Breast epithelium (tissue), 4 donors: ENCODE measurements around the gene PDE6C. TPM values are rescaled to one million over a fixed set of nuclear protein-coding genes. Genes with fewer than 3 reads are reported as not detected.

ENCODE experiments used
- DNase-seq, 2 donors: peaks; one replicate each; pipeline ENCODE4 v3.0.0-alpha.2; 2019; ENCODE audit warnings: low spot score in 2 of 2
- H3K27ac ChIP-seq, 2 donors: fragments of 200-600 bp; sonication (generic) in 1 of 2; one replicate each; pipeline ENCODE4 v1.5.1; 2016 to 2019; ENCODE audit warnings: mild to moderate bottlenecking in 1 of 2
- H3K27me3 ChIP-seq, 2 donors: fragments of 200-600 bp; sonication (generic) in 1 of 2; one replicate each; pipeline versions ENCODE4 v1.5.1 to v1.6.0; 2017 to 2019; ENCODE audit warnings: control low read depth in 1 of 2, mild to moderate bottlenecking in 1 of 2
- H3K36me3 ChIP-seq: fragments of 200-600 bp; one replicate; pipeline ENCODE4 v1.5.1; 2019
- H3K4me1 ChIP-seq, 2 donors: fragments of 200-600 bp; sonication (generic); one replicate each; pipeline ENCODE4 v1.5.1; 2016 to 2019; ENCODE audit warnings: control low read depth in 1 of 2
- H3K4me3 ChIP-seq, 3 donors: fragments of 200-600 bp; sonication (generic); 1 replicate in 2 of 3; 2 replicates in 1 of 3; pipeline ENCODE4 v1.5.1; 2016 to 2019; ENCODE audit warnings: mild to moderate bottlenecking in 3 of 3, moderate library complexity in 2 of 3
- H3K9me3 ChIP-seq, 2 donors: fragments of 200-600 bp; sonication (generic) in 1 of 2; one replicate each; pipeline ENCODE4 v1.5.1; 2016 to 2019; ENCODE audit warnings: control low read depth in 1 of 2
- POLR2A ChIP-seq: fragments of 450-650 bp; IDR thresholded peaks from one replicate; pipeline ENCODE4 v1.6.1; 2016; ENCODE audit warnings: antibody characterized with exemption, mild to moderate bottlenecking, moderate library complexity
- POLR2AphosphoS5 ChIP-seq, 3 donors: sonication (generic); formaldehyde crosslinking; IDR thresholded peaks; one replicate each; pipeline ENCODE4 v1.6.1; 2017; ENCODE audit warnings: antibody characterized with exemption in 3 of 3
- intact Hi-C: fragments of 100-400 bp; cut with DNase I; formaldehyde crosslinking; loops from one replicate; pipeline ENCODE4 v1.15.1; 2023; ENCODE audit warnings: low total_unique reads
- total RNA-seq, 3 donors: library from RNA; depleted of rRNA; stranded (reverse); fragments of >200 nt; gene quantifications; one replicate each; pipeline ENCODE4 v1.1.0, GENCODE V29; 2016
- TF ChIP-seq, protein P1 (sequence below), 3 donors: fragments of 450-650 bp; IDR thresholded peaks; one replicate each; pipeline ENCODE4 v1.5.1; 2016 to 2017; ENCODE audit warnings: antibody characterized with exemption in 3 of 3, mild to moderate bottlenecking in 3 of 3, moderate library complexity in 3 of 3

Gene PDE6C
- total RNA-seq: not detected

DNA sequence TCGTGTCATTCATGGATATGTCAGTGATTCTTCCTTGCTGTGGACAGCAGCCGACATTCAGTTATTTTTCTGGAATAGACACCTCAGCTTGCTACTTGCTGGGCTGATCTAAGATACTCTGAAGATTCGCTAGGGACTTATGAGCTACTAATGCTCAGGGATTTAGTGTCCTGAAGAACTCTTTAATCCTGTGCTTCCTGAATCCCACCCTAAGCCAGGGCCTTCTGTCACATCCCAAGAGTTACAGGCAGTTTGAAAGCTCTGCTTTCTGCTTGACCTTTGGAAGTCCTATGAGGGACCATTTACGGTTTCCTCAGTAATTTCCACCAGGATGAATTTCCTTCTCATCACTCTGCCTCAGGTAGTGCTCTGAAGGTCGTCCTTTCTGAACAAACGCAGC is at the start of gene PDE6C:
Gene PDE6C, plus strand, starts transcription at position 227 of the 400 bp plus-strand sequence. CDS start 189 bp downstream, outside the sequence.
- Histone ChIP-seq H3K27me3 (no peaks in the 10 kb centered on the region), H3K4me3 (no peak within 1 kb of the TSS), H3K9me3 (no peaks in the 10 kb centered on the region), H3K36me3 (no peaks in the 10 kb centered on the region), H3K27ac (no peak within 1 kb of the TSS), H3K4me1 (no peaks in the 10 kb centered on the region)
- TF ChIP-seq POLR2A (no peak), POLR2AphosphoS5 (IDR thresholded peaks at IDR 0.05) (no peak)
- TF ChIP-seq, protein P1, sequence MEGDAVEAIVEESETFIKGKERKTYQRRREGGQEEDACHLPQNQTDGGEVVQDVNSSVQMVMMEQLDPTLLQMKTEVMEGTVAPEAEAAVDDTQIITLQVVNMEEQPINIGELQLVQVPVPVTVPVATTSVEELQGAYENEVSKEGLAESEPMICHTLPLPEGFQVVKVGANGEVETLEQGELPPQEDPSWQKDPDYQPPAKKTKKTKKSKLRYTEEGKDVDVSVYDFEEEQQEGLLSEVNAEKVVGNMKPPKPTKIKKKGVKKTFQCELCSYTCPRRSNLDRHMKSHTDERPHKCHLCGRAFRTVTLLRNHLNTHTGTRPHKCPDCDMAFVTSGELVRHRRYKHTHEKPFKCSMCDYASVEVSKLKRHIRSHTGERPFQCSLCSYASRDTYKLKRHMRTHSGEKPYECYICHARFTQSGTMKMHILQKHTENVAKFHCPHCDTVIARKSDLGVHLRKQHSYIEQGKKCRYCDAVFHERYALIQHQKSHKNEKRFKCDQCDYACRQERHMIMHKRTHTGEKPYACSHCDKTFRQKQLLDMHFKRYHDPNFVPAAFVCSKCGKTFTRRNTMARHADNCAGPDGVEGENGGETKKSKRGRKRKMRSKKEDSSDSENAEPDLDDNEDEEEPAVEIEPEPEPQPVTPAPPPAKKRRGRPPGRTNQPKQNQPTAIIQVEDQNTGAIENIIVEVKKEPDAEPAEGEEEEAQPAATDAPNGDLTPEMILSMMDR (IDR thresholded peaks at IDR 0.05): no peak
- DNase-seq: no peak
- intact Hi-C loops: no loop called here

- DNase-seq: no peak
Observed at GRCh38 chr10:93565446-93565845, 46.9 kb upstream of the PDE6C start.

GRCh38 chr10:93566435-93567276 is 45.7 kb upstream of the PDE6C start, which contains the start of gene FFAR4:
Gene FFAR4, plus strand, starts transcription at chr10:93566665. Its CDS starts 56 bp downstream, at chr10:93566721.
- peak in 1 of 2 donors; percentile 19 for DNase-seq
- peak within 1 kb of the TSS; percentile 39 to 61 (median 41) for H3K4me3 ChIP-seq
- intact Hi-C loops: no loop called here
- peaks cover 5% of the 10 kb centered on the region in 2 donors for H3K4me1 ChIP-seq
- no peaks in the 10 kb centered on the region for H3K36me3 ChIP-seq
- H3K9me3 ChIP-seq: no peaks in the 10 kb centered on the region
- H3K27me3 ChIP-seq: peaks cover 2 to 26% of the 10 kb centered on the region in 2 donors
- no peak within 1 kb of the TSS for H3K27ac ChIP-seq
- no peak for TF ChIP-seq POLR2A
- TF ChIP-seq POLR2AphosphoS5 (IDR thresholded peaks at IDR 0.05): no peak
- TF ChIP-seq, protein P1 (IDR thresholded peaks at IDR 0.05): no peak

More at GRCh38 chr10:93565446-93565845, 46.9 kb upstream of the PDE6C start:
- intact Hi-C loops: no loop called here
- TF ChIP-seq POLR2A (no peak), POLR2AphosphoS5 (IDR thresholded peaks at IDR 0.05) (no peak)
- TF ChIP-seq, protein P1 (IDR thresholded peaks at IDR 0.05): no peak
- Histone ChIP-seq H3K4me3 (no peak overlapping the region), H3K36me3 (no peaks in the 10 kb centered on the region), H3K4me1 (peaks cover 5% of the 10 kb centered on the region in 2 donors), H3K27ac (no peak overlapping the region), H3K9me3 (no peaks in the 10 kb centered on the region), H3K27me3 (peaks cover 2 to 26% of the 10 kb centered on the region in 2 donors)

GRCh38 chr10:93567277-93568104 is 44.8 kb upstream of the PDE6C start:
- H3K4me3 ChIP-seq: peak overlapping the region; percentile 39 to 61 (median 41)
- H3K9me3 ChIP-seq: no peaks in the 10 kb centered on the region
- H3K27ac ChIP-seq: no peak overlapping the region
- H3K27me3 ChIP-seq: peaks cover 2 to 26% of the 10 kb centered on the region in 2 donors
- intact Hi-C loops: no loop called here
- no peaks in the 10 kb centered on the region for H3K36me3 ChIP-seq
- TF ChIP-seq POLR2AphosphoS5 (IDR thresholded peaks at IDR 0.05): no peak
- TF ChIP-seq, protein P1 (IDR thresholded peaks at IDR 0.05): no peak
- DNase-seq: no peak
- peaks cover 5% of the 10 kb centered on the region in 2 donors for H3K4me1 ChIP-seq
